SU-DHL-6 (cell line): Measurements from ENCODE around the gene SORCS2.

Source experiments
- H2AFZ ChIP-seq: fragments of 200-600 bp; sonication (generic); 2 replicates; pipeline ENCODE4 v1.6.1; 2014; ENCODE audit warnings: low read depth, mild to moderate bottlenecking, moderate library complexity, mixed read lengths, antibody characterized with exemption, low read length; ENCODE audit not compliant: severe bottlenecking
- H3F3A ChIP-seq: fragments of 200-600 bp; shearing (Covaris generic); 2 replicates; pipeline ENCODE4 v1.6.0; 2016; ENCODE audit warnings: antibody characterized with exemption, mild to moderate bottlenecking; ENCODE audit not compliant: insufficient read depth
- H3K27ac ChIP-seq: fragments of 200-600 bp; sonication (generic); 2 replicates; pipeline ENCODE4 v1.5.1; 2016; ENCODE audit warnings: low read depth, mild to moderate bottlenecking, low read length, moderate library complexity, mixed read lengths
- H3K27me3 ChIP-seq: fragments of 200-600 bp; sonication (generic), shearing (Covaris generic); 2 replicates; pipeline ENCODE4 v1.6.0; 2014; ENCODE audit warnings: mild to moderate bottlenecking, low read length
- H3K36me3 ChIP-seq: fragments of 200-600 bp; sonication (generic); 2 replicates; pipeline ENCODE4 v1.6.1; 2014; ENCODE audit warnings: mild to moderate bottlenecking, low read length, mixed read lengths
- H3K4me2 ChIP-seq: fragments of 300-600, 200-600 bp; shearing (Covaris generic), sonication (generic); 2 replicates; pipeline ENCODE4 v1.6.0; 2014; ENCODE audit warnings: low read length, low read depth, mild to moderate bottlenecking; ENCODE audit not compliant: poor library complexity, severe bottlenecking
- H3K4me3 ChIP-seq: fragments of 200-600 bp; sonication (generic); 2 replicates; pipeline ENCODE4 v1.5.1; 2014; ENCODE audit warnings: antibody characterized with exemption, low read length, mild to moderate bottlenecking, mixed read lengths; ENCODE audit not compliant: insufficient read depth, poor library complexity, severe bottlenecking
- H3K79me2 ChIP-seq: fragments of 200-600 bp; sonication (generic); 2 replicates; pipeline ENCODE4 v1.6.1; 2014; ENCODE audit warnings: mild to moderate bottlenecking, low read length, moderate library complexity; ENCODE audit not compliant: insufficient read depth
- H3K9ac ChIP-seq: fragments of 200-600 bp; sonication (generic); 2 replicates; pipeline ENCODE4 v1.7.0; 2014; ENCODE audit warnings: mild to moderate bottlenecking, low read length
- H3K9me2 ChIP-seq: fragments of 200-600 bp; sonication (generic); replicated peaks from 2 replicates; pipeline ENCODE4 v1.6.1; 2014; ENCODE audit warnings: low read length; ENCODE audit not compliant: insufficient read depth
- H3K9me3 ChIP-seq: fragments of 200-600 bp; sonication (generic); 2 replicates; pipeline ENCODE4 v1.6.1; 2014; ENCODE audit warnings: low read length, mixed read lengths; ENCODE audit not compliant: insufficient read depth
- H4K20me1 ChIP-seq: fragments of 200-600 bp; sonication (generic); 2 replicates; pipeline ENCODE4 v1.6.1; 2014; ENCODE audit warnings: low read depth, mild to moderate bottlenecking, antibody characterized with exemption, low read length, moderate library complexity, mixed read lengths
- EZH2phosphoT487 ChIP-seq: fragments of 200-600 bp; sonication (generic), shearing (Covaris generic); conservative IDR thresholded peaks from 2 replicates; pipeline ENCODE4 v1.6.1; 2018; ENCODE audit warnings: mild to moderate bottlenecking, antibody characterized with exemption, low read length, moderate library complexity, mixed read lengths
- TF ChIP-seq, protein P1 (sequence below): fragments of 200-600 bp; sonication (generic); IDR thresholded peaks from one replicate; pipeline ENCODE4 v1.5.1; 2017; ENCODE audit warnings: antibody characterized with exemption, mild to moderate bottlenecking, low read length, moderate library complexity; ENCODE audit not compliant: insufficient read depth, poor library complexity, severe bottlenecking

Gene SORCS2

DNA sequence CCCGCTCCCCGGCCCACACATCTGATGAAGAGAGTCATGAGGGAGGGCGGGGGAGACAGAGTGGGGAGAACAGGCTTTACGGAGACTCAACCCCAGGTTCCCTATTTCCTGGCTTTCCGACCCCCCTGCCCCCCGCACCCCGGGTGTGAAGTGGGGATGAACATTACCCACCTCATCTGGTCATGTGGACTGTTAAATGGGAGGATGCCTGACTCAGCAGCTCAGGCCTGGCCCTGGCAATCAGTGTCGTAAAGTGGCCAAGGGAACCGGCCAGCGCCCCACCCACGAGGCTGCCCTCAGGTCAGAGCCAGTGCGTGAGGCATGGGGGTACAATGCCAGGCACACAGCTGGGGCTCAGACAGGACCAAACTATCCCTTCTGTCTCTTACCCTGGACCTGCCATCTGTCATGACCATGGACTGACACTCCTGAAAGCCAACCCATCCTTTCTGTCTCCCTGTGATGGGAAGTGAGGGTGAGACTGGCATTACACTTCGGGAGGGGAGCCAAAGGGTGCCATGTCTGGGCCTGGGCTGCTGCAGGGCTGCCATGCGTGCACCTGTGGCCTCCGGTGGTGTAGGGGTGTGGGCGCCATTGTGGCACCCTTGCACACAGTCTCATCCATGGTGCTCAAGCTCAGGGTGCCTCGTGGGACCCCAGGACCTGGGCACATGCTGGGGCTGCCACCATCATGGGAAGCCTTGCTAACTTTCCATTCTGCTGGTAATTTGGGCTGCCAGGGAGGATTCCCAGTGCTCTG lies 348.5 kb downstream of the SORCS2 start:
- Histone ChIP-seq H2AFZ (no peak overlapping the region), H3K9me2 (no peaks in the 10 kb centered on the region), H3K9ac (no peak overlapping the region), H3K9me3 (no peaks in the 10 kb centered on the region), H3K79me2 (no peaks in the 10 kb centered on the region), H3F3A (no peaks in the 10 kb centered on the region), H3K27ac (no peak overlapping the region), H3K27me3 (no peaks in the 10 kb centered on the region), H3K36me3 (no peaks in the 10 kb centered on the region), H4K20me1 (no peaks in the 10 kb centered on the region), H3K4me3 (no peak overlapping the region), H3K4me2 (no peak overlapping the region)
- TF ChIP-seq, protein P1, sequence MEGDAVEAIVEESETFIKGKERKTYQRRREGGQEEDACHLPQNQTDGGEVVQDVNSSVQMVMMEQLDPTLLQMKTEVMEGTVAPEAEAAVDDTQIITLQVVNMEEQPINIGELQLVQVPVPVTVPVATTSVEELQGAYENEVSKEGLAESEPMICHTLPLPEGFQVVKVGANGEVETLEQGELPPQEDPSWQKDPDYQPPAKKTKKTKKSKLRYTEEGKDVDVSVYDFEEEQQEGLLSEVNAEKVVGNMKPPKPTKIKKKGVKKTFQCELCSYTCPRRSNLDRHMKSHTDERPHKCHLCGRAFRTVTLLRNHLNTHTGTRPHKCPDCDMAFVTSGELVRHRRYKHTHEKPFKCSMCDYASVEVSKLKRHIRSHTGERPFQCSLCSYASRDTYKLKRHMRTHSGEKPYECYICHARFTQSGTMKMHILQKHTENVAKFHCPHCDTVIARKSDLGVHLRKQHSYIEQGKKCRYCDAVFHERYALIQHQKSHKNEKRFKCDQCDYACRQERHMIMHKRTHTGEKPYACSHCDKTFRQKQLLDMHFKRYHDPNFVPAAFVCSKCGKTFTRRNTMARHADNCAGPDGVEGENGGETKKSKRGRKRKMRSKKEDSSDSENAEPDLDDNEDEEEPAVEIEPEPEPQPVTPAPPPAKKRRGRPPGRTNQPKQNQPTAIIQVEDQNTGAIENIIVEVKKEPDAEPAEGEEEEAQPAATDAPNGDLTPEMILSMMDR = no peak
- TF ChIP-seq EZH2phosphoT487 = no peak

DNA sequence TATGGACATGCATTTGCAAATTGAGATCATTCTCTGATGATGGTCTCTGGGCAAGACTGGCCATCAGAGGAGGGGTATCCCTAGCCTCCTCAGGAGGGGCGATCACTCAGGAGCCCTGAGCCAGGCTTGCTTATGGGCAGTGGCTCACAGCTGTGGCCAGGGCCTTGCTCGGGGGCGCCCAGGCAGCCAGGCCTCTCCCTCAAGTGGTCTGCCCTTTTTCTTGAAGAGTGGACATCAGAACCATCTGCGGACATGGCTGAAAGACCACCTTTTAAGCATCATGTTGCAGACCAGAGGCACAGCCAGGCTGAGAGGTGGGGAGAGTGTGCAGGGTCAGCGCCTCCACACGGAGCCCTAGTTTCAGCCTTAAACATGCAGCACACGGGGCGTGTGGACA lies 349.1 kb downstream of the SORCS2 start:
- Histone ChIP-seq H3K36me3 (no peaks in the 10 kb centered on the region), H3K4me3 (no peak overlapping the region), H3F3A (no peaks in the 10 kb centered on the region), H2AFZ (no peak overlapping the region), H3K9me3 (no peaks in the 10 kb centered on the region), H3K79me2 (no peaks in the 10 kb centered on the region), H3K27ac (no peak overlapping the region), H4K20me1 (no peaks in the 10 kb centered on the region), H3K4me2 (no peak overlapping the region), H3K9ac (no peak overlapping the region), H3K27me3 (no peaks in the 10 kb centered on the region), H3K9me2 (no peaks in the 10 kb centered on the region)
- TF ChIP-seq, protein P1 = no peak
- TF ChIP-seq EZH2phosphoT487 = no peak

DNA sequence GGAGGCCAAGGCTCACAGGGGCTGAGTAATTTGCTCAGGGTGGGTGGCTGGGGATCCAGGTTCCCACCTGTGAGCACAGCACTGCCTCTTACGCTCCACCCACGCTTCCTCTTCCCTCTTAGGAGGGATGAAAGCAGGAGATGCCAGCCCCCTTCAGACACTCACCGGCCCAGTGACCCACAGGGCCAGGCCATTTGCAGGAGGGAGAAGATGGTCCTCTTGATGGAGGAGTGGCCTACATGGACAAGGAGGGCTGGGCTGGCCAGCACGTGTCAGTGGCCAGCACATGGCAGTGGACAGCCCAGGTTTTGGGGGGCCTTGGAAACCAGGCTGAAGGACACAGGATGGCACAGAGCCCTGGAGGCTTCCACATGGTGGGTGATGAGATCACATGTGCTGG lies 350.4 kb downstream of the SORCS2 start:
- Histone ChIP-seq H3K36me3 (no peaks in the 10 kb centered on the region), H3K9ac (no peak overlapping the region), H3K27me3 (no peaks in the 10 kb centered on the region), H3K4me2 (no peak overlapping the region), H4K20me1 (no peaks in the 10 kb centered on the region), H2AFZ (no peak overlapping the region), H3K4me3 (no peak overlapping the region), H3K79me2 (no peaks in the 10 kb centered on the region), H3K9me3 (no peaks in the 10 kb centered on the region), H3F3A (no peaks in the 10 kb centered on the region), H3K27ac (no peak overlapping the region), H3K9me2 (no peaks in the 10 kb centered on the region)
- TF ChIP-seq, protein P1 = no peak
- TF ChIP-seq EZH2phosphoT487 = no peak
